GM19328 (cell line): Measurements from ENCODE around the gene VAV3.

Experiments used
- ATAC-seq: cut with Tn5 transposase; IDR thresholded peaks from one replicate; pipeline ENCODE4 v1.9.1; 2021; ENCODE audit warnings: mild to moderate bottlenecking, moderate library complexity; ENCODE audit not compliant: unreplicated experiment

VAV3 gene

GRCh38 chr1:107687849-107688753, 276.9 kb downstream of the VAV3 start:
- no peak for ATAC-seq

- ATAC-seq = no peak
Observed at GRCh38 chr1:107683683-107684082, 281.3 kb downstream of the VAV3 start.

- ATAC-seq = no peak
Observed at GRCh38 chr1:107683191-107683657, 281.8 kb downstream of the VAV3 start.

- ATAC-seq = no peak
Observed at GRCh38 chr1:107682467-107682866, 282.5 kb downstream of the VAV3 start.

GRCh38 chr1:107681001-107681479, 283.9 kb downstream of the VAV3 start:
- ATAC-seq = no peak

GRCh38 chr1:107680579-107680985, 284.4 kb downstream of the VAV3 start:
- no peak for ATAC-seq

GRCh38 chr1:107679411-107679953, 285.5 kb downstream of the VAV3 start:
- ATAC-seq = no peak

GRCh38 chr1:107678993-107679392, 286.0 kb downstream of the VAV3 start:
- ATAC-seq = no peak

- no peak for ATAC-seq
Observed at GRCh38 chr1:107677697-107678096, 287.3 kb downstream of the VAV3 start.

- no peak for ATAC-seq
Observed at GRCh38 chr1:107674486-107674885, 290.5 kb downstream of the VAV3 start.

- no peak for ATAC-seq
Observed at GRCh38 chr1:107673006-107673405, 292.0 kb downstream of the VAV3 start.

GRCh38 chr1:107670397-107671040, 294.5 kb downstream of the VAV3 start:
- ATAC-seq = no peak

- no peak for ATAC-seq
Observed at GRCh38 chr1:107669996-107670395, 295.0 kb downstream of the VAV3 start.

GRCh38 chr1:107668762-107669161, 296.2 kb downstream of the VAV3 start:
- ATAC-seq = no peak

- ATAC-seq = no peak
Observed at GRCh38 chr1:107666493-107666892, 298.5 kb downstream of the VAV3 start.

GRCh38 chr1:107664982-107665925, 299.7 kb downstream of the VAV3 start:
- ATAC-seq = no peak

GRCh38 chr1:107662971-107663370, 302.0 kb downstream of the VAV3 start:
- ATAC-seq = no peak

- no peak for ATAC-seq
Observed at GRCh38 chr1:107661158-107661557, 303.8 kb downstream of the VAV3 start.

GRCh38 chr1:107659961-107660360, 305.0 kb downstream of the VAV3 start:
- ATAC-seq = no peak

GRCh38 chr1:107657356-107657755, 307.6 kb downstream of the VAV3 start:
- no peak for ATAC-seq

GRCh38 chr1:107653765-107654164, 311.2 kb downstream of the VAV3 start:
- ATAC-seq = no peak
